ENCODE data around the gene SUB1. TPM values are rescaled to one million over a fixed set of nuclear protein-coding genes. Genes with fewer than 3 reads are reported as not detected.

SUB1 gene
- total RNA-seq, 5 donors from 2014 or later (not counting 1 experiment from before 2014, with no cell fraction given), result 178 to 339 (median 203) TPM

DNA sequence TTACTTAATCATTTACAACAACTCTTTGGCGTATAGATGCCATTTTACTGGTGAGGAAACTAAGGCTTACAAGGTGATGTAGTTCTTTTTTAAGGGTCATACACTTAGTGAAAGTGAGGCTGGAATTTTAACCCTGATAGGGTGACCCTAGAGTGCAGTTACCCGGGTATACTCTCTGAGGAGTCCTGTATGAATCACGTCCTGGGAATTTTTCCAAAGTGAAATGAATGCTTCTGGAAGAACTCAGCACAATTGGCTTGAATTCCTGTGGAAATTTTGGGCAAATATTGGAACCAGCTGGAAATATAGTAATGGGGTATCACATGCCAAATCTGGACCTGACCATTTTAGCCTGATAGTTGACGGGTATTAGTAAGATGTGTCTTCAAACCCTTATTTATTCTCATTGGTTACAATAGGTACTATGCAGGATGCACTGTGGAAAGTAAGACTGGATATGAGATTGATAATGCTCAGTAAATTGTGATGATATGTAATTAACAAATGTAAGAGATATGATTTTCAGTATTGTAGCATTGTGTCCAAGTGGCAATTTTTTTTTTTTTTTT, 14.8 kb downstream of the SUB1 start:
- DNase-seq (no peak), ATAC-seq (replicated peaks in 1 of 4) (no peak)
- peaks cover 5 to 64% of the 10 kb centered on the region in 2 donors for H3K36me3 ChIP-seq (ENCODE audit: control insufficient read depth in 2 of 2, extremely low read depth in 1 of 2, insufficient read depth in 1 of 2, low read length in 1 of 2)
- no peak overlapping the region for H3K4me3 ChIP-seq (ENCODE audit: control insufficient read depth in 1 of 2, extremely low read depth in 1 of 2, low read length in 1 of 2)
- POLR2A ChIA-PET, result interaction anchor here in 1 of 2 donors (1.0 kb wide), 1 partner anchor 16 kb away, joined by 9 read pairs; no protein-coding TSS in a partner anchor
- H3K9me3 Mint-ChIP-seq, result no peaks in the 10 kb centered on the region
- WGBS (ENCODE audit: insufficient coverage), result 95% methylated on average over 2 of the region's 4 CpGs
- no peak overlapping the region for H3K27ac Mint-ChIP-seq
- no peak overlapping the region for H3K27ac ChIP-seq (ENCODE audit: low read length)
- CTCF ChIA-PET, result interaction anchor here in 1 of 2 donors (2.6 kb wide), 1 partner anchor 10 kb away, joined by 18 read pairs; no protein-coding TSS in a partner anchor
- H3K27me3 ChIP-seq (replicated peaks in 1 of 2; ENCODE audit: control insufficient read depth in 2 of 2, extremely low read depth in 1 of 2, insufficient read depth in 2 of 2, low read length in 1 of 2), result no peaks in the 10 kb centered on the region
- H3K9me3 ChIP-seq, result no peaks in the 10 kb centered on the region
- H3K4me3 Mint-ChIP-seq, result no peak overlapping the region
- no peaks in the 10 kb centered on the region for H3K27me3 Mint-ChIP-seq
- peaks cover 70% of the 10 kb centered on the region for H3K36me3 Mint-ChIP-seq
- peaks cover 9 to 24% of the 10 kb centered on the region in 2 experiments for H3K4me1 ChIP-seq (ENCODE audit: control insufficient read depth in 1 of 2, extremely low read depth in 1 of 2, insufficient read depth in 2 of 2, low read length in 2 of 2)
- H3K4me1 Mint-ChIP-seq, result peaks cover 60 to 69% (median 60%) of the 10 kb centered on the region in 3 donors

DNA sequence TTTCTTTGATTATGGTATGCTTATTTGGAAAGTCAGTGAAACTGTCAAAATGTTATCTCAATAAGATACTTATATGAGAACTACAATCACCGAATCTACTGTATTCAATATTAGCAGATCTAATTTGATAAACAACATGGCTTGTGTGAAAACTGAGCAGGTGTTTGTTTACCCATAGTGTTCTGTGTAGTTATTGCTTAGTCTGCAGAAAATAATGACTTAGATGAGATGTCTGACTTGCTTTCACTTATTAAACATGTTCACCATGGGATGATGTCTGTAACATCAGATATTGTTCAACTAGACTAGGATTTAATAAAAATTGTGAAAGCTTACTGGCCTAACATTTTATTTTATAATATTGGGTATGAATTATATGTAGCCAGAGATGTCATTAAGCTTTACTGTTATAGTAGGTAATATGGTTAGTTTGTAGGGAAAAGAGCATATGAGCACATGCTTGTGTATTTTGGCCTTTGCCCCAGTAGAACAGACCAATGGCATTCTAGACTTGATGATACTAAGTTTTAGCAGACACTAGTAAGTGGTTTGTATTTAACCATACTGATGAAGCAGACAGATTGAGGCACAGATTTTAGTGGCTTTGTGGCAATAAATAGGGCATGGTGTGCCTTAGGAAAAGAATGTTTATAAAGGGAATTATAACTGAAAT, 16.4 kb downstream of the SUB1 start:
- Mint-ChIP-seq H3K27ac (peak overlapping the region; percentile 30 to 71), H3K9me3 (no peaks in the 10 kb centered on the region), H3K27me3 (no peaks in the 10 kb centered on the region), H3K36me3 (peaks cover 62% of the 10 kb centered on the region), H3K4me1 (peaks cover 44 to 56% (median 45%) of the 10 kb centered on the region in 3 donors), H3K4me3 (no peak overlapping the region)
- Histone ChIP-seq H3K27me3 (replicated peaks in 1 of 2; ENCODE audit: control insufficient read depth in 2 of 2, extremely low read depth in 1 of 2, insufficient read depth in 2 of 2, low read length in 1 of 2) (no peaks in the 10 kb centered on the region), H3K27ac (ENCODE audit: low read length) (no peak overlapping the region), H3K9me3 (no peaks in the 10 kb centered on the region), H3K4me3 (ENCODE audit: control insufficient read depth in 1 of 2, extremely low read depth in 1 of 2, low read length in 1 of 2) (no peak overlapping the region), H3K36me3 (ENCODE audit: control insufficient read depth in 2 of 2, extremely low read depth in 1 of 2, insufficient read depth in 1 of 2, low read length in 1 of 2) (peaks cover 5 to 56% of the 10 kb centered on the region in 2 donors), H3K4me1 (ENCODE audit: control insufficient read depth in 1 of 2, extremely low read depth in 1 of 2, insufficient read depth in 2 of 2, low read length in 2 of 2) (peaks cover 6 to 13% of the 10 kb centered on the region in 2 experiments)
- ATAC-seq (replicated peaks in 1 of 4) (no peak), DNase-seq (no peak)
- WGBS (ENCODE audit: insufficient coverage), result no CpG with 5 or more reads among the region's 1 CpG
- ChIA-PET CTCF (interaction anchor here in 1 of 2 donors (2.6 kb wide), 1 partner anchor 11 kb away, joined by 18 read pairs; no protein-coding TSS in a partner anchor), POLR2A (interaction anchor here in 1 of 2 donors (0.7 kb wide), 1 partner anchor 444 kb away, joined by 3 read pairs; no protein-coding TSS in a partner anchor)

DNA sequence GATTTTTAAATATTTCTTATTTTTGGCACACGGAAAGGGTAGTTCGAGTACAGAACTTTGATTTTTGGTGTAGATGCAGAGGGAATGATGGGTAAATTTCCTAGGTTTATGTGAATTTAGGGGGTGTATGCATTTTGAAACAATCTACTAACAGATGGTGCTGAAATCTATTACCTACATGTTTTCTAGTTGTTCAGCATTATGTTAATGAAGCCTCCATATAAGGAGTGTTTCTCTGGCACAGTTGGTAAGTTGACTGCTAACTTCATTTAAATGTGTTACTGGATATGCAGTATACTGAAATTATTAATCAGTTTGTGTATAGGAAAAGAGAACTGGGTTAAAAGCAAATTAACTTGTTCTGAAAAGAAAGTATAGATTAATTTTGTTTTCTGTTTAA, 17.5 kb downstream of the SUB1 start:
- no peak overlapping the region for H3K4me3 Mint-ChIP-seq
- peaks cover 34 to 49% (median 40%) of the 10 kb centered on the region in 3 donors for H3K4me1 Mint-ChIP-seq
- no peaks in the 10 kb centered on the region for H3K27me3 Mint-ChIP-seq
- no peaks in the 10 kb centered on the region for H3K9me3 Mint-ChIP-seq
- ChIA-PET POLR2A (interaction anchor here (0.6 to 0.7 kb wide), 2 partner anchors 9 to 430 kb away, joined by 3 to 6 read pairs; no protein-coding TSS in a partner anchor), CTCF (interaction anchor here in 1 of 2 donors (2.6 kb wide), 1 partner anchor 13 kb away, joined by 18 read pairs; no protein-coding TSS in a partner anchor)
- no peak for DNase-seq
- Histone ChIP-seq H3K27me3 (replicated peaks in 1 of 2; ENCODE audit: control insufficient read depth in 2 of 2, extremely low read depth in 1 of 2, insufficient read depth in 2 of 2, low read length in 1 of 2) (no peaks in the 10 kb centered on the region), H3K36me3 (ENCODE audit: control insufficient read depth in 2 of 2, extremely low read depth in 1 of 2, insufficient read depth in 1 of 2, low read length in 1 of 2) (peaks cover 0 to 55% of the 10 kb centered on the region in 2 donors), H3K4me3 (ENCODE audit: control insufficient read depth in 1 of 2, extremely low read depth in 1 of 2, low read length in 1 of 2) (no peak overlapping the region), H3K9me3 (no peaks in the 10 kb centered on the region), H3K4me1 (ENCODE audit: control insufficient read depth in 1 of 2, extremely low read depth in 1 of 2, insufficient read depth in 2 of 2, low read length in 2 of 2) (peaks cover 3 to 6% of the 10 kb centered on the region in 2 experiments), H3K27ac (ENCODE audit: low read length) (no peak overlapping the region)
- peak overlapping the region in 1 of 2 donors; percentile 66 for H3K27ac Mint-ChIP-seq
- H3K36me3 Mint-ChIP-seq, result peaks cover 55% of the 10 kb centered on the region
- ATAC-seq (replicated peaks in 1 of 4), result no peak
- WGBS (ENCODE audit: insufficient coverage), result no CpG with 5 or more reads among the region's 2 CpGs

DNA sequence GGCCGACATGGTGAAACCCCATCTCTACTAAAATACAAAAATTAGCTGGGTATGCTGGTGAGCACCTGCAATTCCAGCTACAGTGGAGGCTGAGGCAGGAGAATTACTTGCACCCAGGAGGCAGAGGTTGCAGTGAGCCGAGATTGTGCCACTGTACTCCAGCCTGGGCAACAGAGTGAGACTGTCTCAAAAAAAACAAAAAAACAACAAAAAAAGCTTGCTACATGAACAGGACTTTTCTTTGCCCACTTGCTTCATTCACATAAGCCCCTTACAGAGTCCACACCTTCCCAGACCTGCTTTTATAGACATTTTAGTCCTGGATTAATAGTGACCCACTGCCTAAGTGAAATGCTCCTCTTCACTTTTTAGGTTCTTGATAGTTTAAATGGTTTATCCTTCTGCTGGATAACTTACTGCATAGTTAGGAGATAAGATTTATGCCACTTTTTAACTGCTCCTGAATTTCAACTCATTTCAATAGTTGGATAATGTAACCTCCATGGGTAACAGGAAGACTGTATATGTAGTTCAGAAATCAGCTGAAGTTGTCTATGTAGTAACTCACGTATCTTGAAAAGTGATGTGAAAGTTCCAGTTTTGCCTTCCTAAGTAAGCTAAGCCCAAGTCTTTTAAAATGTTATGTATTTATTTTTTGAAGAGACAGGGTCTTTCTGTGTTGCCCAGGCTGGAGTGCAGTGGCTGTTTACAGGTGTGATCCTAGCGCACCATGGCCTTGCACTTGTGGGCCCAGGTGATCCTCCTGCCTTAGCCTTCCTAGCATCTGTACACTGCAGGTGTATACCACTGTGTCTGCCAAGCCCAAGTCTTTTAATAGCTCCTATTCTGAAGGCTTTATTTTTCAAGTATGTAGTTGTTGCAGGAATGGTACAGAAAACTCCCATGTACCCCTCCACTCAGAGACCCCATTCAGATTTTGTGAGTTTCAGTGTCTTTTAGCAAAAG, 19.7 kb downstream of the SUB1 start:
- DNase-seq (no peak), ATAC-seq (replicated peaks in 1 of 4) (peak in 2 of 4 experiments; percentile 22 to 31)
- H3K4me1 Mint-ChIP-seq, result peaks cover 15 to 29% (median 21%) of the 10 kb centered on the region in 3 donors
- no peaks in the 10 kb centered on the region for H3K27me3 Mint-ChIP-seq
- no peaks in the 10 kb centered on the region for H3K4me1 ChIP-seq (ENCODE audit: control insufficient read depth in 1 of 2, extremely low read depth in 1 of 2, insufficient read depth in 2 of 2, low read length in 2 of 2)
- H3K36me3 ChIP-seq (ENCODE audit: control insufficient read depth in 2 of 2, extremely low read depth in 1 of 2, insufficient read depth in 1 of 2, low read length in 1 of 2), result peaks cover 2 to 36% of the 10 kb centered on the region in 2 donors
- H3K9me3 ChIP-seq, result no peaks in the 10 kb centered on the region
- ChIA-PET POLR2A (interaction anchor here in 1 of 2 donors (0.6 kb wide), 1 partner anchor 15 kb away, joined by 3 read pairs; no protein-coding TSS in a partner anchor), CTCF (interaction anchor here (1.2 to 1.3 kb wide), 2 partner anchors 15 kb away, joined by 5 to 9 read pairs; no protein-coding TSS in a partner anchor)
- no peaks in the 10 kb centered on the region for H3K27me3 ChIP-seq (replicated peaks in 1 of 2; ENCODE audit: control insufficient read depth in 2 of 2, extremely low read depth in 1 of 2, insufficient read depth in 2 of 2, low read length in 1 of 2)
- no peak overlapping the region for H3K4me3 ChIP-seq (ENCODE audit: control insufficient read depth in 1 of 2, extremely low read depth in 1 of 2, low read length in 1 of 2)
- no peak overlapping the region for H3K4me3 Mint-ChIP-seq
- no peak overlapping the region for H3K27ac ChIP-seq (ENCODE audit: low read length)
- H3K36me3 Mint-ChIP-seq, result peaks cover 42% of the 10 kb centered on the region
- peak overlapping the region; percentile 33 to 80 for H3K27ac Mint-ChIP-seq
- WGBS (ENCODE audit: insufficient coverage), result 100% methylated on average over 1 of the region's 4 CpGs
- H3K9me3 Mint-ChIP-seq, result no peaks in the 10 kb centered on the region

DNA sequence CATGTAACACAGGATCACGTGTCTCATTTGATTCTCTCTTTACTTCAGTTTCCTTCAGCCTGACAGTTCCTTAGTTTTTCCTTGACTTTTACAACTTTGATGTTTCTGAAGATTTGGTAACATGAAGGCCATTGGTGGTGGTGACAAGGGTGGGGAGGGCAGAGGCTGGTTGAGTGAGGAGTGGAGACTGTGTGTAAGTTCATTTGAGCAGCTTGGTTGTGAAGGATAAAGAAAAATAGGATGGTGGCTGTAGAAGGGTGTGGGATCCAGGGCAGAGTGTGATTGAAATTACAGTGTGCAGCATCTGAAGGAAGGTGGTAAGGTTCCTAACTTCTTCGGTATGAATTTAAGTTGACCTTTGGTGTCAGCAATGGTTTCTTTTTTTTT, 20.4 kb downstream of the SUB1 start:
- peaks cover 39% of the 10 kb centered on the region for H3K36me3 Mint-ChIP-seq
- H3K27ac Mint-ChIP-seq, result peak overlapping the region; percentile 21 to 80
- H3K9me3 Mint-ChIP-seq, result no peaks in the 10 kb centered on the region
- POLR2A ChIA-PET, result interaction anchor here in 1 of 2 donors (0.6 to 0.7 kb wide), 2 partner anchors 16 to 173 kb away, joined by 3 to 4 read pairs; no protein-coding TSS in a partner anchor
- Histone ChIP-seq H3K9me3 (no peaks in the 10 kb centered on the region), H3K4me1 (ENCODE audit: control insufficient read depth in 1 of 2, extremely low read depth in 1 of 2, insufficient read depth in 2 of 2, low read length in 2 of 2) (no peaks in the 10 kb centered on the region), H3K27ac (ENCODE audit: low read length) (no peak overlapping the region), H3K4me3 (ENCODE audit: control insufficient read depth in 1 of 2, extremely low read depth in 1 of 2, low read length in 1 of 2) (no peak overlapping the region), H3K36me3 (ENCODE audit: control insufficient read depth in 2 of 2, extremely low read depth in 1 of 2, insufficient read depth in 1 of 2, low read length in 1 of 2) (peaks cover 2 to 32% of the 10 kb centered on the region in 2 donors), H3K27me3 (replicated peaks in 1 of 2; ENCODE audit: control insufficient read depth in 2 of 2, extremely low read depth in 1 of 2, insufficient read depth in 2 of 2, low read length in 1 of 2) (no peaks in the 10 kb centered on the region)
- WGBS (ENCODE audit: insufficient coverage), result 100% methylated on average over 1 of the region's 2 CpGs
- no peak for DNase-seq
- peaks cover 15 to 26% (median 18%) of the 10 kb centered on the region in 3 donors for H3K4me1 Mint-ChIP-seq
- no peaks in the 10 kb centered on the region for H3K27me3 Mint-ChIP-seq
- peak in 1 of 4 experiments; percentile 22 for ATAC-seq (replicated peaks in 1 of 4)
- CTCF ChIA-PET, result interaction anchor here (0.6 to 1.3 kb wide), 3 partner anchors 16 to 221 kb away, joined by 5 to 9 read pairs (median 5); no protein-coding TSS in a partner anchor
- no peak overlapping the region for H3K4me3 Mint-ChIP-seq
